ENCODE measurements around the gene GINS2.

GRCh38 chr16:85734311-85735017, 45.7 kb upstream of the GINS2 start:
- TF ChIP-seq CTCF (IDR thresholded peaks at IDR 0.05) (no peak), POLR2A (IDR thresholded peaks at IDR 0.05) (no peak), POLR2AphosphoS5 (IDR thresholded peaks at IDR 0.05) (no peak)

Data from suprapubic skin (tissue), 4 donors.